Measurements from ENCODE around the gene ADRB2.

- TF ChIP-seq CBFB (CRISPR knock-in tag; IDR thresholded peaks at IDR 0.05) (no peak), CTCF (CRISPR knock-in tag; IDR thresholded peaks at IDR 0.05) (no peak), POLR2A (IDR thresholded peaks at IDR 0.05; ENCODE audit: insufficient read depth in 1 of 2, low read depth in 2 of 2, low read length in 2 of 2) (no peak), ZNF367 (CRISPR knock-in tag; IDR thresholded peaks at IDR 0.05; ENCODE audit: borderline replicate concordance) (no peak), NR2F2 (IDR thresholded peaks at IDR 0.05; ENCODE audit: borderline replicate concordance, low read depth) (no peak), ZNF296 (CRISPR knock-in tag; conservative IDR thresholded peaks at IDR 0.05) (no peak), ZFP62 (CRISPR knock-in tag; IDR thresholded peaks at IDR 0.05) (no peak)
Measured at GRCh38 chr5:148861696-148862095, 35.3 kb downstream of the ADRB2 start.

Measured in HepG2 (cell line).